Mucosa of gallbladder (tissue), 1 donor: Measurements from ENCODE around the gene TNFRSF19. TPM values are rescaled to one million over a fixed set of nuclear protein-coding genes. Genes with fewer than 3 reads are reported as not detected.

Experiments used
- DNase-seq: peaks from one replicate; pipeline ENCODE4 v3.0.0-alpha.2; 2020; ENCODE audit warnings: low spot score
- total RNA-seq: library from RNA; stranded (reverse); gene quantifications from one replicate; pipeline ENCODE4 v1.2.1, GENCODE V29; 2021
- donor health status: DM: no; HTN: no; CAD: no.

Gene TNFRSF19
- total RNA-seq, 1 donor from 2014 or later: 6.4 TPM

DNA sequence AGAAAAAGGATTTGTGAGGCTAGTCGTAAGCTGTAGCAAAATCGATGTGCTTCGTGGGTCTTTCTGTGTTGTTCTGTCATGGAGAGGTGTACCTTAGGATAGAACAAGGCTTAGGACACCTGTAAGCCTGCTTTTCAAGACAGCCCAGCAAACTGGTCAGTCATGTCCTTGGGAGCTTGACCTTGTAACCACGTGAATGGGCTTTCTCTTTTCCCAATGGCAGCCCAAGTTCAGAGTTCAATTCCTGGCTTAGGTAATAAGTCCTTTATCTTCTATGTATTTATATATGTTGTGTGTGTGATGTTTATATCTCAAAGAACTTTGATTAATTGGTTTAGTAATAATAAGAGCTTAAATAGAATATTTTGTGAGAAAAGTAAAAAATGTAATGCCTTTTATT lies 112.9 kb downstream of the TNFRSF19 start:
- DNase-seq: no peak

DNA sequence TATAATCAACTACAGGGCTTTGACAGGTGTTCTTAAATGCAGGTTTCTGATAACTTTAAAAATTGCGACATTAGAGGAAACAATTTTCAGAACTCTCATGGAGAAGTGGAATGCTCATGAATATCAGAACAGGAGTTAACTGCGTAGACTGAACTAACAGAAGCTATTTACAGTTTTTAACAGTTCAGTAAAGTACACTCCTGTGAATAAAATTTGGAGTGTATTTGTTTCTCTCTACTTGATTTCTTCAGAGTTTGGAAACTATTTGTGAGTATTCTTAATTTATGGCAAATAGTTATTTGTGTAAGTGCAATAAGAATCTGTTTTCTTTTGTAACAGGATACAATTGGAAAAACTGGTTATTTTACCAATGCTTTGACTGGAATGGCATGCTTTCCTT lies 114.4 kb downstream of the TNFRSF19 start:
- no peak for DNase-seq

DNA sequence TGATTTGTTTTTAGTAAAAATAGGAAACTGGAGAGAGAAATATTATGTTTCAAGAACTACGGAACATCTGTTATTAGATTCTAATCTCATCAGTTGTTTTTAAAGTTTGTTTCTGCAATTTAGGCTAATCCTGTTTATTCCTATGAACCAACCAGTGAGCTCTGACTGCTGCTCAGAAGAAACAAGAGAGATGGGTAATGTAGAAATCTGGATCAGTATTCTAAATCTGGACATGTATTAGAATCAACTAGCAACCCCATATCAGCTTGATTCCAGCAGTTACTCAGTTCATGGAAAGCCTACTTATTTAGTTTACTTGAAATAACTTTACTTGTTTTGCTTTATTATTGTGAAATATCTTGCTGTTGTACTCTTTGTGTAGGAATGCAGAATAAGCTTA lies 115.2 kb downstream of the TNFRSF19 start:
- no peak for DNase-seq

- DNase-seq: no peak
Measured at GRCh38 chr13:23686948-23687347, 116.7 kb downstream of the TNFRSF19 start.

- no peak for DNase-seq
Measured at GRCh38 chr13:23687614-23688013, 117.4 kb downstream of the TNFRSF19 start.

GRCh38 chr13:23688336-23688735 lies 118.1 kb downstream of the TNFRSF19 start:
- no peak for DNase-seq

DNA sequence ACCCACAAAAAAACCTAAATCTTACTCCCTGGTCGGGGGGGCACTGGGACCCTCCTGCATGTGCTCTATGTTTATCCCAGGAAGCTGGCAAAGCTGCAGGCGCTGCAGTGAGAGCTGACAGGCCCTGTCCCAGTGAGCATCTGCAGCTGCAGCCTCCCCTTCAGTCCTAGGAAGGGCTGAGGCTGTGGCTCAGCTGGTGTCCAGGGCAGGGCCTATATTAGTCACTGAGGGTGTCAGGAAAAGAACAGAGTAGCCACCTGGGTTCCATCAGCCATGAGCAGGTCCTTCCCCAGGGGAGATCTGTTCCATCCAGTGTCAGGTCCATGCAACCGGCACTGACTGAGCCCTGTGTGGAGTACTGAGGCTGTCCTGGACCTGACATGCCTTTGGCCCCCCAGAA lies 120.5 kb downstream of the TNFRSF19 start:
- no peak for DNase-seq

DNA sequence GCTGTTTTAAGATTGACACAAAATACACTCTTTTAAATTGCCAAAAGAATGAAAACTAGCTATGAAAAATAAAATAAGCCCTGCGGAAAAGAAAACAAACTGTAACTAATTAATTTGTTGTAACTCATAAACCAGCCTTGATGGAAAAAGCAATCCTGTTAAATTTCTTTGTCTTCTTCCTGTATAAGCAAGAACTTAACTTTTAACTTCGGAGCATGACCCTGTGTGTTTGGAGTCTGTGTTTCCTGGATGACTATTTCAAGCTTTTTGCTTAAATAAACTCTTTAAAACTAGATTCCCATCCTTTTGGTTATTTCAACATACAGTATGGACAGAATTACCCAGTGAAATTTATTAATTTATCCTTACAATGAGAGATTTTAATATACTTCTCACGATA lies 122.6 kb downstream of the TNFRSF19 start:
- DNase-seq: no peak

DNA sequence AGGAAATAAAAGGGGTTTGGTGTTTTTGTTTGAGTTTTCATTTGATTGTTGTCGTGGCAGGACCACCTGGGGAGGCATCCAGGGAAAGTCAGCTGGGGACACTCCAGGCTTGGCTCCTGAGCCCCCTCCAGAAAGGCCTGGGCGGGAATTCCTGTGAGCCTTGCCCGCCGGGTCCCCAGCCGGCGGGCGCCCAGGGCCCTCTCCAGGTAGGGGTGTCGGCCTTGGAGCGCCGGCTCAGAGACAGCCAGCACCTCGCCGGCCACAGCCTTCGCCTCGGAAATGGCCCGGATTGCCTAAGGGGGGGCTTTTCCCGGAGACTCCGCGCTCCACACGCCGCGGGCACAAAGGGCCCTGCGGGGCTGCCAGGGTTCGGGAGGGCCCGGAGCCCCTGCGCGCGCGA lies 125.0 kb downstream of the TNFRSF19 start:
- no peak for DNase-seq

- DNase-seq: peak; percentile 25
Measured at GRCh38 chr13:23695711-23696464, 125.7 kb downstream of the TNFRSF19 start.

DNA sequence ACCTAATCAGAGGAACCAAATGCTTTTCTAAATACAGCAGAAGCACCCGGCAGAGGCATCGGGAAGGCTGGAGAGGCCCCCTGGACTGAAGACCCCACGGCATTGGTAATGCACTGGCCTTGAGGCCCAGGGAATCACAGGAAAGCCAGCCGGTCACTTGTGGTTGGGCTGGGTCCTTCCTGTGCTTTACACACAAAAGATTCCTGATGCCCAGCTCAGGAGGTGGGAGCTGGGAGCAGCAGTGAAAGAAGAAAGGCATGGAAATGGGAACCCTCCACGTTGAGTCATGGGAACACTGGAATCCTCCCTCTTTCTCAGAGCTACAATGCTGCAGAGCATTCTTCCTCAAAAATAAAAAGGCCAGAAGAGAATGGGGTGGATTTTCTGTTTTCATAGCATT lies 126.4 kb downstream of the TNFRSF19 start:
- DNase-seq: no peak

DNA sequence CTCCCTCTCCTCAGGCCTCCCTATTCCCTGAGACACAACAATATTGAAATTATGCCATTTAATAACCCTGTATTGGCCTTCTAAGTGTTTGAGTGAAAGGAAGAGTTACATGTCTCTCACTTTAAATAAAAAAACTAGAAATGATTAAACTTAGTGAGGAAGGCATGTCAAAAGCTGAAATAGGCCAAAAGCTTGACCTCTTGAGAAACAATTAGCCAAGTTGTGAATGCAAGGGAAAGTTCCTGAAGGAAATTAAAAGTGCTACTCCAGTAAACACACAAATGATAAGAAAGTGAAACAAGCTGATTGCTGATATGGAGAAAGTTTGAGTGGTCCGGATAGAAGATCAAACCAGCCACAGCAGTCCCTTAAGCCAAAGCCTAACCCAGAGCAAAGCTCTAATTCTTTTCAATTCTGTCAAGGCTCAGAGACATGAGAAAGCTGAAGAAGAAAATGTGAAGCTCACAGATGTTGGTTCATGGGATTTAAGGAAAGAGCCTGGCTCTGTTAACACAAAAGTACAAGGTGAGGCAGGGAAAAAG lies 127.6 kb downstream of the TNFRSF19 start:
- DNase-seq: no peak

DNA sequence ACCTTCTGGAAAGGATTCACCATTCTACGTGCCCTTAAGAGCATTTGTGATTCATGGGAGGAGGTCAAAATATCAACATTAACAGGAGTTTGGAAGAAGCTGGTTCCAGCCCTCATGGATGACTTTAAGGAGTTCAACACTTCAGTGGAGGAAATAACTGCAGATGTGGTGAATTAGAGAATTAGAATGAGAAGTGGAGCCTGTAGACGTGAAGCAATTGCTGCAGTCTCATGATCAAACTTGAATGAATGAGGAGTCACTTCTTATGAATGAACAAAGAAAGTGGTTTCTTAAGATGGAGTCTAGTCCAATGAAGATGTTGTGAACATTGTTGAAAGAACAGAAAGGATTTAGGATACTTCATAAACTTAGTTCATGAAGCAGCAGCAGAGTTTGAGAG lies 129.1 kb downstream of the TNFRSF19 start:
- DNase-seq: no peak

DNA sequence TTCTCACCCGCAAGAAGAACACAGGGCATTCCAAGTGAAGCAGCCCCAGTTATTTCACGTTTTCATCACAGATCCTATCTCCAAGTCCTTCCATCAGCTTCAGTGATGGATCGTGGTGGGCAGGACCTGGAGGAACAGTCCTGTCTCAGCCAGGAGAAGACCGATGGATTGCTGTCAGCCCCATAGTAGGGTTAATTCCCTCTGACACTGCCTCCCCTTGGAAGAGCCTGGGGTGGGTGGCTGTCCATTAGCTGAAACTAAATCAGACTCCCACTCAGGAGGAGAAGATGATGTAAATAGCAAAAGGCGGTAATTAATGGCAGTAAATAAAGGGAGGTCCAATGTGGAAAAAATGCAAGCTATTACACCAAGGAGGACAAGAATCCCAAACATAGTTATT lies 131.0 kb downstream of the TNFRSF19 start:
- no peak for DNase-seq

- DNase-seq: peak; percentile 52
Measured at GRCh38 chr13:23701636-23702035, 131.4 kb downstream of the TNFRSF19 start.

- DNase-seq: peak; percentile 27
Measured at GRCh38 chr13:23703246-23703860, 133.1 kb downstream of the TNFRSF19 start.

DNA sequence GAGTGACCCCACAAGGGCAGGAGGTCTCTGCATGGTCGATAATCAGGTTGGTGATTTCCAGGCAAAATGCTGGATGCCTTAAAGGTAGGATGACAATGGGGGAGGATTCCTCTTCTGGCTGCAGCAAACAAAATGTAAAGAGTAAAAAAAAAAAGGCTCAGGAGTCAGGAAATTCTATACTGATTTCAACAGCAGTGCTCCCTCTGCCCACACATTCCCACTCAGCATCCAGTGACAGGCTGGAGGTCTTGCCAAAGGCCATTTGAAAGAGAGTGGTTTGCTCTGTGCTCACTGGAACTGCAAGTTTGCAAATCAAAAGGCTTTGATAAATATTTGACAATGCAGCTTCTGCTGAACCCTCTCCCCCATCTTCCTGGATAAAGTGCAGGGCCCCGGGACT lies 135.4 kb downstream of the TNFRSF19 start:
- DNase-seq: no peak

DNA sequence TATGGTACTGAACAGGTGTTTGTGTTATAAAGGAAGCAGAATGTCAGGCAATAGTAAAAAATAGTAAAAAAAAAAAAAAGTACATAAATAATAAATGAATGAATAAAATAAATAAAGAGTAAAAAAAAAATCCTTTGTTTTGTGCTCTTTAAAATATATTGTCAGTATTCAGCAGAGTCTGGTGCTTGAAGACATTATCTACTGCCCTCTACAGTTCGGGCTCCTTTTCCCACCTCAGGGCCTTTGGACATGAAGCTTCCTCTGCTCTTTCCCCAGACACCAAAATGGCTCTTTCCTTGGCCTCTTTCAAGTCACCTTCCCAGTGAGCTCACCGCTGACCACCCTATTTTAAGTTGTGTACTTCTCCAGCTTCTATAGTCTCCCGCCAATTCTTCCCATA lies 137.5 kb downstream of the TNFRSF19 start:
- DNase-seq: no peak

GRCh38 chr13:23709536-23709935 lies 139.3 kb downstream of the TNFRSF19 start:
- no peak for DNase-seq

DNA sequence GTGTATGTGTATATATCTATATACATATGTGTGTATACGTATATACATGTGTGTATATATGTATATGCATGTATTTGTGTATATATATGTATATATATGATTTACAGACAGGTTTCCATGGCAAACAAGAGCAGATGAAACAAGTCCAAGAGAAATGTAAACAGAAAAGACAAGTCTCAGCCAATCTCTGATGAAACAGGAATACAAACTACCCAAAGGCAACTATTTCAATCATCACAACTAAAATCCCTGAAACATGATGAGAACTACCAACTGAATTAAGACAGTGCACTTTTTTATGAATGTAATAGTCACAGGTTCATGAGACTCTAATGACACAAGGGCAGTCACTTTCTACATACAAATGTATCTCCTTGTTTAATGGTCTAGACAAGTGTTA lies 140.2 kb downstream of the TNFRSF19 start:
- no peak for DNase-seq

DNA sequence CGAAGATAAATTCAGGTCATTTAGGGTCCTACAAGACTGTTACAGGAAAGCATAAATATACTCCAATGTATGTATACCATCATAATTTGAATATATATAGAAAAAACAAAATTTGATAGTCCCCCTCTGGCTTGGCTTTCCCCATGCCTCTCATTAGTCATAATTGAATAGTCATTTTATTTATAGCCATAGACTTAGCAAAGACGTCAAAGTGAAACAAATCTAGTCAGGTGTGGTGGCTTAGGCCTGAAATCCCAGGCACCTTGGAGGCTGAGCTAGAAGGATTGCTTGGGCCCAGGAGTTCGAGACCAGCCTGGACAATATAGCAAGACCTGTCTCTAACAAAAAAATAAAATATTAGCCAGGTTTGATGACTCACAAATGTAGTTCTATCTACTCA lies 141.1 kb downstream of the TNFRSF19 start:
- DNase-seq: no peak

GRCh38 chr13:23714672-23715071 lies 144.5 kb downstream of the TNFRSF19 start:
- no peak for DNase-seq

- DNase-seq: no peak
Measured at GRCh38 chr13:23715092-23715761, 145.0 kb downstream of the TNFRSF19 start.
